ENCODE measurements around the gene FGF21.

FGF21 gene

GRCh38 chr19:48728911-48729664 is 26.2 kb upstream of the FGF21 start:
- FAIRE-seq, result no peak

- no peak for FAIRE-seq
These were observed 23.9 kb upstream of the FGF21 start for GRCh38 chr19:48731452-48731851.

- no peak for FAIRE-seq
These were observed 20.7 kb upstream of the FGF21 start for GRCh38 chr19:48734625-48735024.

GRCh38 chr19:48735031-48735615 is 20.2 kb upstream of the FGF21 start:
- FAIRE-seq, result no peak

GRCh38 chr19:48737360-48737998 is 17.8 kb upstream of the FGF21 start:
- no peak for FAIRE-seq

GRCh38 chr19:48738557-48739403 is 16.5 kb upstream of the FGF21 start:
- FAIRE-seq, result no peak

- FAIRE-seq, result no peak
These were observed 15.7 kb upstream of the FGF21 start for GRCh38 chr19:48739404-48740163.

- no peak for FAIRE-seq
These were observed 15.0 kb upstream of the FGF21 start, which contains the start of gene RASIP1 for GRCh38 chr19:48740164-48740972. Gene RASIP1, minus strand, starts transcription at chr19:48740610. Its CDS starts 328 bp downstream, at chr19:48740282.

- FAIRE-seq, result no peak
These were observed 14.0 kb upstream of the FGF21 start for GRCh38 chr19:48741129-48741999.

GRCh38 chr19:48742096-48742495 is 13.2 kb upstream of the FGF21 start:
- FAIRE-seq, result no peak

GRCh38 chr19:48745208-48745995 is 9.9 kb upstream of the FGF21 start:
- FAIRE-seq, result no peak

GRCh38 chr19:48746110-48746509 is 9.2 kb upstream of the FGF21 start:
- FAIRE-seq, result no peak

GRCh38 chr19:48746738-48747575 is 8.4 kb upstream of the FGF21 start, which contains the start of gene IZUMO1:
Gene IZUMO1, minus strand, starts transcription at chr19:48746909. Its CDS starts 1,050 bp downstream, at chr19:48745859.
- FAIRE-seq, result no peak

- no peak for FAIRE-seq
These were observed 5.6 kb upstream of the FGF21 start for GRCh38 chr19:48749571-48750198.

- FAIRE-seq, result no peak
These were observed 5.0 kb upstream of the FGF21 start for GRCh38 chr19:48750351-48750750.

- FAIRE-seq, result no peak
These were observed 4.4 kb upstream of the FGF21 start for GRCh38 chr19:48750771-48751504.

GRCh38 chr19:48751845-48752495 is 3.4 kb upstream of the FGF21 start:
- no peak for FAIRE-seq

All from islet of Langerhans (tissue), 1 donor.